GM23248 (cell line): ENCODE results near the gene VIL1.

ENCODE experiments used
- EZH2 ChIP-seq: fragments of 200-600 bp; sonication (generic); IDR thresholded peaks from 2 replicates; pipeline ENCODE4 v1.6.1; 2018; ENCODE audit warnings: antibody characterized with exemption, mild to moderate bottlenecking; ENCODE audit not compliant: insufficient read depth, poor library complexity, severe bottlenecking
- EZH2phosphoT487 ChIP-seq: fragments of 200-600 bp; sonication (generic); IDR thresholded peaks from 2 replicates; pipeline ENCODE4 v1.6.1; 2018; ENCODE audit warnings: antibody characterized with exemption, moderate library complexity, mild to moderate bottlenecking, low read depth; ENCODE audit not compliant: insufficient read depth

DNA sequence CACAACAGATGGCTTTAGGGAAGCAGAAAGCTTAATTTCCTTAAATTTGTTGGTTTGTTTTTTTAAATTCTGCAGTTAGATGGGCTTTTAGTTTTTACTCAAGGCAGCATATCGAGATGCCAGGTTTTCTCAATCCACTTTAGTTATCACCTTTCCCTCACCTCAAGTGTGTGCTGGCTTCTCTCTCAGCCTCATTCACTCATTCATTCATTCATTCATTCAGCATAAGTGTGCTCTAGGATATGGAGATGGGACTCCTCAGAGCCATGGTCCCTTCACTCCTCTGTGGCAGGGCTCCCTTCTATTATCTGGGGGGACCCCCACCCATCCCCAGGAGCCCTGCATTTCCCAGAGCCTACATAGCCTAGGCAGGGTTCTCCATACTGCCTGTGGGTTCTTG lies 19.0 kb downstream of the VIL1 start:
- TF ChIP-seq EZH2phosphoT487, result no peak
- TF ChIP-seq EZH2, result no peak
